Stimulated activated CD8-positive, alpha-beta memory T cell treated with anti-CD3 and anti-CD28 coated beads, Interleukin-4, amount 100 ng/mL, for 1 hour (primary cell): ENCODE results near the gene AGFG1.

Source experiments
- DNase-seq, 2 donors: peaks; one replicate each; pipeline ENCODE4 v3.0.0-alpha.2; 2020; ENCODE audit warnings: low read depth in 2 of 2, low spot score in 1 of 2

The AGFG1 gene

DNA sequence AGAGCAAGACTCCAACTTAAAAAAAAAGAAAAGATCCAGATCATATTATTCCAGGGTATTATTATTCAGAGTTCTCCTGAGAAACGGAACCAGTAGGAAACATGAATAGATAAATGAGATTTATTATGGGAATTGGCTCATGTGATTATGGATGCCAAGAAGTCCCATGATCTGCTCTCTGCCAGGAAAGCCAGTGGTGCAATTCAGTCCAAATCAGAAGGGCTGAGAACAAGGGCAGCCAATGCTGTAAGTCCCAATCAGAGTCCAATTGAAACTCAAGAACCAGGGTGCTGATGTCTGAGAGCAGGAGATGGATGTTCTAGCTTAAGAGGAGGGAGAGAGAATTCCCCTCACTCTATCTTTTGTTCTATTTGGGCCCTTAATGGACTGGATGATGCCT is 134.5 kb downstream of the AGFG1 start:
- DNase-seq: no peak

DNA sequence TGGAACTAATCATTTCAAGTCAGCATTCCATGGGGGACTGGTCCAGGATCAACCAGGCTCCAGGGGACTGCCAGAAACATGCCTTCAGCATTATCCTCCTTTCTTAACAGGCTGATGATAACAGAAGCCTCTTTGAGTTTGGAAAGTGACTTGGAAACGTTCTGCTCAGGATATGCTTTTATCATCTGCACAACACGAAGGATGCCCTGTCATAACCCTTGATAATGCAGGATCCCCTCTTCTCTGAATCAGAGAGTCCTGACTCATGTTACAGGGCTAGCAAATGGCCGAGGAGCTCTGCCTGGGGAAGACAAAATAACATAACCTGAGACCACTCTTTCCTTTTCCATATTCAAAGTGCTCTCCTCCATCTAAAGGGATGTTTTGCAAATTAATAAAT is 136.0 kb downstream of the AGFG1 start:
- no peak for DNase-seq

DNA sequence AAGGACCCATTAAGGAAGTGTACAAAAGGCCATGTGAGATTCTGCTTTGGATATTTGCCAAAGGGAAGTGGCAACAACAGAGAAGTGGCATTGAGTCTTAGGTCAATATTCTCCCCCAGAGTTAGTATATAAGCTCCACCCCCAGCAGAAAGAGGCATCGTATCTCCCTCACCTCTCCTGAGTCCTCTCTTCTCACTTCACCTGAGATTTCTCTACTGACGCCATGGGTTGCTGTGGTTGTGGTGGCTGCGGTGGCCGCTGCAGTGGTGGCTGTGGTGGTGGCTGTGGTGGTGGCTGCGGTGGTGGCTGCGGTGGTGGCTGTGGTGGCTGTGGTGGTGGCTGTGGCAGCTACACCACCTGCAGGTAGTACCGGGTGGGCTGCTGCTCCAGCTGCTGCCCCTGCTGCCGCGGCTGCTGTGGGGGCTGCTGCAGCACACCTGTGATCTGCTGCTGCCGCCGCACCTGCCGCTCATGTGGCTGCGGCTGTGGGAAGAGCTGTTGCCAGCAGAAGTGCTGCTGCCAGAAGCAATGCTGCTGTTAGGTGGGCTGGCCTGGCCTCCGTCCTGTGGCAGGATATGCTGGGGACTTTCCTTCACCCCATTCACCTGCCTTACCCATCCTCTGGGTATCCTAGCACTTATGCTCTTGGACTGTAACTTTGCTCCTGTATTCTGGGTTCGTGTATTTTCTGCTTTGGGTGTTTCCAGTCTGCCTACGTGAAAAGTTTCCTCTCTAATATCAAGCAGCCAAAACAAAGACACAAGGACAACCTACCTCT is 136.8 kb downstream of the AGFG1 start:
- DNase-seq: no peak

DNA sequence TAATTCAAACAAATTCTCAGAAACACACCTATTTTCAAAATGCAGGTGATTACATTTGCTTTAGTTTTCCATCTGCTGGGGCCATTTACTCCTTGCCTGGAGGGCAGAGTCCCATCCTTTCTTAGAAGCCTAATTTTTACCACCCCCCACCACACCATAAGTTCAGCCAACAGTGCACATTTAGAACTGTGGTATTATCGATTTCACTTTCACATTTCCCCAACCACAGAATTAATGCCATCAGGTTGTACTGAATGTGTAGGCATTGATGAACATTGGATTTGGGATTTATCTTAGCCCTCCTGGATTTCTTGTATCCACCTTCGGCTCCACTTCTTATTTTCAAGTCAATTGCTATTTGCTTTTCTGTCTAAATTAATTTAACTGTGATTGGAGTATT is 138.2 kb downstream of the AGFG1 start:
- no peak for DNase-seq
